ENCODE data around the gene PITRM1.

Gene PITRM1

DNA sequence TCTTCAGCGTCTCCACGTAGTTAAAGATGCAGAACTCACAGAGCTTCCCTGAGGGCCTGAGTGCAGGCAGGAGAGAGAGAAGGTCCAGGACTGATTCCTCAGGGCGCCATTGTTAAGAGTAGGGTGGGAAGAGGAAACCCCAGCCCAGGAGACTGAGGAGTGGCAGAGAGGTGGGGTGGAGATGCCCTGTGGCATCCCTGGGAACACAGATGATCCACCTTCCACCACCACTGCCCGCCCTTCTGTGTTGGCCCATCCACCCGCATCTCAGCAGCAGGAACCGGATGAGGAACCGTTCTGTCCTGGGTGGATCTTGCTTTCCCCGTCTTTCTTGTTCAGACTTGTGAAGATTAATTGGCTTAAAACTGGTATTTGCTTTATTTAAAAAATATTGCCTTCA, 56.9 kb downstream of the PITRM1 start:
- DNase-seq (ENCODE audit: low spot score): no peak
- TF ChIP-seq, protein P1, sequence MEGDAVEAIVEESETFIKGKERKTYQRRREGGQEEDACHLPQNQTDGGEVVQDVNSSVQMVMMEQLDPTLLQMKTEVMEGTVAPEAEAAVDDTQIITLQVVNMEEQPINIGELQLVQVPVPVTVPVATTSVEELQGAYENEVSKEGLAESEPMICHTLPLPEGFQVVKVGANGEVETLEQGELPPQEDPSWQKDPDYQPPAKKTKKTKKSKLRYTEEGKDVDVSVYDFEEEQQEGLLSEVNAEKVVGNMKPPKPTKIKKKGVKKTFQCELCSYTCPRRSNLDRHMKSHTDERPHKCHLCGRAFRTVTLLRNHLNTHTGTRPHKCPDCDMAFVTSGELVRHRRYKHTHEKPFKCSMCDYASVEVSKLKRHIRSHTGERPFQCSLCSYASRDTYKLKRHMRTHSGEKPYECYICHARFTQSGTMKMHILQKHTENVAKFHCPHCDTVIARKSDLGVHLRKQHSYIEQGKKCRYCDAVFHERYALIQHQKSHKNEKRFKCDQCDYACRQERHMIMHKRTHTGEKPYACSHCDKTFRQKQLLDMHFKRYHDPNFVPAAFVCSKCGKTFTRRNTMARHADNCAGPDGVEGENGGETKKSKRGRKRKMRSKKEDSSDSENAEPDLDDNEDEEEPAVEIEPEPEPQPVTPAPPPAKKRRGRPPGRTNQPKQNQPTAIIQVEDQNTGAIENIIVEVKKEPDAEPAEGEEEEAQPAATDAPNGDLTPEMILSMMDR (conservative IDR thresholded peaks at IDR 0.05; ENCODE audit: low read depth): no peak
- H3K27ac ChIP-seq: peak overlapping the region; percentile 44
- ChIA-PET POLR2A (ENCODE audit: low non-redundant PET) (no interaction called here), CTCF (no interaction called here)

DNA sequence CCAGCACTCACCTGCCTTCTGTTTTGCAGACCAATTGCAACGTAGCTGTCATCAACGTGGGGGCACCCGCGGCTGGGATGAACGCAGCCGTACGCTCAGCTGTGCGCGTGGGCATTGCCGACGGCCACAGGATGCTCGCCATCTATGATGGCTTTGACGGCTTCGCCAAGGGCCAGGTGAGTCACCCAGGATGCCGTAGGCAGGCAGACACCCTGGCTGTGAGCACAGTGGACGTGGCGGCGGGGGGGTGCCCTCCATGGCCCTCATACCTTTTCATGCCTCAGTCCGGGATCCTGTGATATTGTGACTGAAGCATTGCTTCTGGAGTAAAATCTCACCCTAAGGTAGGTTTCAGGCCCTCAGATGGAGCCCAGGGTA, 59.2 kb downstream of the PITRM1 start:
- DNase-seq (ENCODE audit: low spot score): no peak
- CTCF ChIA-PET: no interaction called here
- H3K27ac ChIP-seq: peak overlapping the region; percentile 7; the same call in 1 of the 2 replicates
- POLR2A ChIA-PET (ENCODE audit: low non-redundant PET): no interaction called here
- TF ChIP-seq, protein P1 (conservative IDR thresholded peaks at IDR 0.05; ENCODE audit: low read depth): no peak

DNA sequence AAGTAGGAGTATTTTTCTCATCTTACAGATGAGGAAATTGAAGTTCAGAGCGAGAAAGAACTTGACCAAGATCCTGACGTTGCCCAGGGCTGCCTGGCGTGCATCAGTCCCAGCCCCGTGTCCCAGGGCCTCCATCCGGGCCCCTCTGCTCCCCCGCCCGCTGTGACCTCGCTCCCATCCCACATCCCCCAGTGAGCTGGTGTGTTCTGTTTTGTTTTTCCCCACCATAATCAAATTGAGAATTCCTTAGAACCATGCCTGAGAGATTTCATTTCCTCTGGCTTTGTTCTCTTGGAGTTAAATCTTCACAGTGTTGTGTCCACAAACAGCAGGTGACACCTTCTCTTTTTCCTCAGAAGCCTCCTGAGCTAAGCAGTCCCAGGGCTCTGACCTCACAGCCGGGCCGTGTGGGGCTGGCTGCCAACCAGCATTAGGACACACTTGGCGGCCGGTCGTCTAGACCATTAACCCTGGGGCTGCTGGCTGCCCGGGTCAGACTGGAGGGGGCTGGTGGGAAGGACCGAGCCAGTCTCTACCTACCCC, 60.9 kb downstream of the PITRM1 start:
- POLR2A ChIA-PET (ENCODE audit: low non-redundant PET): no interaction called here
- CTCF ChIA-PET: no interaction called here
- DNase-seq (ENCODE audit: low spot score): no peak
- TF ChIP-seq, protein P1 (conservative IDR thresholded peaks at IDR 0.05; ENCODE audit: low read depth): no peak
- H3K27ac ChIP-seq: peak overlapping the region; percentile 53

DNA sequence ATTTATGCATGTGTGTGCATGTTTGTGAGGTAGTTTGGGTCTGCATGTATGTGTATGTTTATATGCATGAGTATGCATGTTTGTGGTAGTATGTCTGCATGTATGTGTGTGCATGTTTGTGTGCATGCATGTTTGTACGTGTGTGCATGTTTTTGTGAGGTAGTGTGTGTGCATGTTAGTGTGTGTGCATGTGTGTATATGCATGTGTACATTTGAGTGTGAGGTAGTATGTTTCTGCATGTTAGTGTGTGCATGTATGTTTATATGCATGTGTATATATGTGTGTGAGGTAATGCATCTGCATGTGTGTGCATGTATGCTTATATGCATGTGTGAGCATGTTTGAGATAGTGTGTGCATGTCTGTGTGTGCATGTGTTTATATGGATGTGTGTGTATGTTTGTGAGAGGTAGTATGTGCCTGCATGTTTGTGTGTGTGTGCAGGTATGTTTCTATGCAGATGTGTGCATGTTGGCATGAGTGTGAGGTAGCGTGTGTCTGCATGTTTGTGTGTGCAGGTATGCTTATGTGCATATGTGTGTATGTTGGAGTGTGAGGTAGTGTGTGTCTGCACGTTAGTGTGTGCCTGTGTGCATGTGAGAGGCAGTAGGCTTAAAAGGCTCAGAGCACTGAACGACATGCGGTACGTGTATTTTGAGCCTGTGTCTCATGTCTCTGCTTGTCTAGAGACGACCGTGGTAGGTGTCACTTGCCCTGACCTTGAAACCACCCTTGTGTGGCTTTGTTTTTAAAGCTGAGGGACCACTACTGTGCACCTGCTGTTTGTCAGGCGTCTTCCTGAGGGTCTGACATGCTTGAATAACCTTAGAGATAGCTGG, 61.6 kb downstream of the PITRM1 start:
- TF ChIP-seq, protein P1 (conservative IDR thresholded peaks at IDR 0.05; ENCODE audit: low read depth): no peak
- H3K27ac ChIP-seq: peak overlapping the region; percentile 53
- POLR2A ChIA-PET (ENCODE audit: low non-redundant PET): no interaction called here
- no peak for DNase-seq (ENCODE audit: low spot score)
- CTCF ChIA-PET: no interaction called here

DNA sequence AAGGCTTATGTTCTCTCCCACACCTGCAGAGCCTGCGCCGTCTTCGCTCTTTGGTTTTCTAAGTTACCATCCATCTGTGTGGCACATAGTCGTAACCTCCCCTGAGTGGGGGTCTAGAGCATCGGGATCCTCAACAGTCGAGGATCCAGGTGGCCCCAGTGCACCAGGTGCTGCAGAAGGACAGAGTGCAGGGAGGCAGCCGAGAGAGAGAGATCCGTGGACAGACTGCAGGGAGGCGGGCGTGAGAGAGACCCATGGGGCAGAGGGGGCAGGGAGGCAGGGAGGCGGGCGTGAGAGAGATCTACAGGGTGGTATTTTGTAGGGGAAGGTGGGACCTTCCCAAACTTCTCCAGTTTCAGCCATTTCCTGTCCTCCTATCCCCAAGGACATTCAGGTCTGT, 62.9 kb downstream of the PITRM1 start:
- ChIA-PET CTCF (no interaction called here), POLR2A (ENCODE audit: low non-redundant PET) (no interaction called here)
- DNase-seq (ENCODE audit: low spot score): no peak
- peak overlapping the region; percentile 98 for H3K27ac ChIP-seq
- TF ChIP-seq, protein P1 (conservative IDR thresholded peaks at IDR 0.05; ENCODE audit: low read depth): no peak

DNA sequence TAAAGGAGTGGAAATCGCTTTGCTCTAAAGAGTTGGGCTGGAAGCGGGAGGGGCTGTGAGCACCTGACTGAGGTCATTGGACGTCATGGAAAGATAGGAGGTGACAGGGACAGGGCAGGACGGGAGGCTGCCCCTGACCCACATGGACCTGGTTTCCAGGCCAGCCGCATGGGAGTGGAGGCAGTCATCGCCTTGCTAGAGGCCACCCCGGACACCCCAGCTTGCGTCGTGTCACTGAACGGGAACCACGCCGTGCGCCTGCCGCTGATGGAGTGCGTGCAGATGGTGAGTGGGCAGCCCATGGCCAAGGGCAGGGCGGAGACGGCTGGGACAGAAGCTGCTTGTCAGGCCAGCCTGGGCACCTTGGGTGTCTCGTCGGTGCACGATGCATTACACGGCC, 63.4 kb downstream of the PITRM1 start:
- H3K27ac ChIP-seq: peak overlapping the region; percentile 98
- POLR2A ChIA-PET (ENCODE audit: low non-redundant PET): no interaction called here
- TF ChIP-seq, protein P1 (conservative IDR thresholded peaks at IDR 0.05; ENCODE audit: low read depth): no peak
- CTCF ChIA-PET: no interaction called here
- no peak for DNase-seq (ENCODE audit: low spot score)

Data from RWPE1 (cell line).